MM.1S (cell line): ENCODE results near the gene C19orf25.

ENCODE experiments used
- DNase-seq: peaks from one replicate; pipeline ENCODE4 v3.0.0-alpha.2; 2015
- H2AFZ ChIP-seq: fragments of 300-600 bp; sonication (generic); 2 replicates; pipeline ENCODE4 v1.6.0; 2016; ENCODE audit warnings: antibody characterized with exemption, low read length
- H3F3A ChIP-seq: fragments of 300-600 bp; sonication (generic); 2 replicates; pipeline ENCODE4 v1.6.1; 2016; ENCODE audit warnings: mild to moderate bottlenecking, antibody characterized with exemption, low read length, moderate library complexity, mixed read lengths; ENCODE audit not compliant: insufficient read depth
- H3K27ac ChIP-seq: fragments of 300-600 bp; sonication (generic); 2 replicates; pipeline ENCODE4 v1.5.1; 2016; ENCODE audit warnings: mild to moderate bottlenecking, low read length
- H3K27me3 ChIP-seq: fragments of 300-600 bp; sonication (generic); replicated peaks from 2 replicates; pipeline ENCODE4 v1.6.0; 2016; ENCODE audit warnings: low read length; ENCODE audit not compliant: insufficient read depth
- H3K36me3 ChIP-seq: fragments of 300-600 bp; sonication (generic); replicated peaks from 2 replicates; pipeline ENCODE4 v1.6.1; 2016; ENCODE audit warnings: mild to moderate bottlenecking, low read length, mixed read lengths; ENCODE audit not compliant: insufficient read depth
- H3K4me1 ChIP-seq: fragments of 300-600 bp; sonication (generic); 2 replicates; pipeline ENCODE4 v1.6.1; 2016; ENCODE audit warnings: low read length, mixed read lengths
- H3K4me2 ChIP-seq: fragments of 300-600 bp; sonication (generic); 2 replicates; pipeline ENCODE4 v1.6.0; 2016; ENCODE audit warnings: low read depth, low read length
- H3K4me3 ChIP-seq: fragments of 300-600 bp; sonication (generic); 2 replicates; pipeline ENCODE4 v1.5.1; 2016; ENCODE audit warnings: low read length, mixed read lengths
- H3K79me2 ChIP-seq: fragments of 300-600 bp; sonication (generic); 2 replicates; pipeline ENCODE4 v1.6.1; 2016; ENCODE audit warnings: mixed run types, low read length, mixed read lengths
- H3K9ac ChIP-seq: fragments of 300-600 bp; sonication (generic); 2 replicates; pipeline ENCODE4 v1.6.1; 2016; ENCODE audit warnings: low read length, mixed read lengths
- H3K9me2 ChIP-seq: fragments of 300-600 bp; sonication (generic); replicated peaks from 2 replicates; pipeline ENCODE4 v1.6.1; 2016; ENCODE audit warnings: mild to moderate bottlenecking, low read length, mixed read lengths; ENCODE audit not compliant: insufficient read depth
- H3K9me3 ChIP-seq: fragments of 300-600 bp; sonication (generic); replicated peaks from 2 replicates; pipeline ENCODE4 v1.6.1; 2016; ENCODE audit warnings: mild to moderate bottlenecking, low read length, mixed read lengths; ENCODE audit not compliant: insufficient read depth
- H4K20me1 ChIP-seq: fragments of 300-600 bp; sonication (generic); 2 replicates; pipeline ENCODE4 v1.6.1; 2016; ENCODE audit warnings: mild to moderate bottlenecking, low read length, moderate library complexity, mixed read lengths; ENCODE audit not compliant: insufficient read depth
- EZH2 ChIP-seq: fragments of 300-600 bp; sonication (generic); optimal IDR thresholded peaks from 2 replicates; pipeline ENCODE3; 2017; ENCODE audit warnings: low read depth, mild to moderate bottlenecking, antibody characterized with exemption, low read length, mixed read lengths
- EZH2phosphoT487 ChIP-seq: fragments of 300-600 bp; sonication (generic); IDR thresholded peaks from 2 replicates; pipeline ENCODE4 v1.6.1; 2018; ENCODE audit warnings: antibody characterized with exemption, low read length
- TF ChIP-seq, protein P1 (sequence below): fragments of 300-600 bp; sonication (generic); IDR thresholded peaks from 2 replicates; pipeline ENCODE4 v1.5.1; 2016; ENCODE audit warnings: antibody characterized with exemption, low read length, mixed read lengths

The C19orf25 gene

DNA sequence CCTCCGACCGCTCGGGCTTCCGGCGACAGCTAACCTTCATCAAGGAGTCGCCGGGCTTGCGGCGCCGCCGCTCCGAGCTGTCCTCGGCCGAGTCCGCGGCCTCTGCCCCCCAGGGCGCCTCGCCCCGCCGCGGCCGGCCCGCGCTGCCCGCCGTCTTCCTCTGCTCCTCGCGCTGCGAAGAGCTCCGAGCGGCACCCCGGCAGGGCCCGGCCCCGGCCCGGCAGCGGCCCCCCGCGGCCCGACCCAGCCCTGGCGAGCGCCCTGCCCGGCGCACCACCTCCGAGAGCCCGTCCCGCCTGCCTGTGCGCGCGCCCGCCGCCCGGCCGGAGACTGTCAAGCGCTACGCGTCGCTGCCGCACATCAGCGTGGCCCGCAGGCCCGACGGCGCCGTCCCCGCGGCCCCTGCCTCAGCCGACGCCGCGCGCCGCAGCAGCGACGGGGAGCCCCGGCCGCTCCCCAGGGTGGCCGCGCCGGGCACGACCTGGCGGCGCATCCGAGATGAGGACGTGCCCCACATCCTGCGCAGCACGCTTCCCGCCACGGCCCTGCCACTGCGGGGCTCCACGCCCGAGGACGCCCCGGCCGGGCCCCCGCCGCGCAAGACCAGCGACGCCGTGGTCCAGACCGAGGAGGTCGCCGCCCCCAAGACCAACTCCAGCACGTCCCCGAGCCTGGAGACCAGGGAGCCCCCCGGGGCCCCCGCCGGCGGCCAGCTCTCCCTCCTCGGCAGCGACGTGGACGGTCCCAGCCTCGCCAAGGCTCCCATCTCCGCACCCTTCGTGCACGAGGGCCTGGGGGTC lies 9.6 kb downstream of the C19orf25 start:
- peaks cover 9% of the 10 kb centered on the region; the same call in 1 of the 2 replicates for H3F3A ChIP-seq
- peaks cover 40% of the 10 kb centered on the region for H3K27me3 ChIP-seq
- no peaks in the 10 kb centered on the region for H3K9me2 ChIP-seq
- peaks cover 14% of the 10 kb centered on the region for H4K20me1 ChIP-seq
- 0 out of 2 replicates have a peak overlapping the region, but pooled peaks have one; percentile 39 for H3K4me3 ChIP-seq
- no peak for DNase-seq
- H3K36me3 ChIP-seq: no peaks in the 10 kb centered on the region
- no peak overlapping the region for H3K9ac ChIP-seq
- H2AFZ ChIP-seq: no peak overlapping the region
- no peak overlapping the region for H3K27ac ChIP-seq
- TF ChIP-seq EZH2 (no peak), EZH2phosphoT487 (no peak)
- TF ChIP-seq, protein P1, sequence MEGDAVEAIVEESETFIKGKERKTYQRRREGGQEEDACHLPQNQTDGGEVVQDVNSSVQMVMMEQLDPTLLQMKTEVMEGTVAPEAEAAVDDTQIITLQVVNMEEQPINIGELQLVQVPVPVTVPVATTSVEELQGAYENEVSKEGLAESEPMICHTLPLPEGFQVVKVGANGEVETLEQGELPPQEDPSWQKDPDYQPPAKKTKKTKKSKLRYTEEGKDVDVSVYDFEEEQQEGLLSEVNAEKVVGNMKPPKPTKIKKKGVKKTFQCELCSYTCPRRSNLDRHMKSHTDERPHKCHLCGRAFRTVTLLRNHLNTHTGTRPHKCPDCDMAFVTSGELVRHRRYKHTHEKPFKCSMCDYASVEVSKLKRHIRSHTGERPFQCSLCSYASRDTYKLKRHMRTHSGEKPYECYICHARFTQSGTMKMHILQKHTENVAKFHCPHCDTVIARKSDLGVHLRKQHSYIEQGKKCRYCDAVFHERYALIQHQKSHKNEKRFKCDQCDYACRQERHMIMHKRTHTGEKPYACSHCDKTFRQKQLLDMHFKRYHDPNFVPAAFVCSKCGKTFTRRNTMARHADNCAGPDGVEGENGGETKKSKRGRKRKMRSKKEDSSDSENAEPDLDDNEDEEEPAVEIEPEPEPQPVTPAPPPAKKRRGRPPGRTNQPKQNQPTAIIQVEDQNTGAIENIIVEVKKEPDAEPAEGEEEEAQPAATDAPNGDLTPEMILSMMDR: no peak
- H3K9me3 ChIP-seq: no peaks in the 10 kb centered on the region
- peaks cover 14% of the 10 kb centered on the region; the same call in 1 of the 2 replicates for H3K4me1 ChIP-seq
- H3K79me2 ChIP-seq: no peaks in the 10 kb centered on the region
- peak overlapping the region; percentile 65; the same call in 1 of the 2 replicates for H3K4me2 ChIP-seq

DNA sequence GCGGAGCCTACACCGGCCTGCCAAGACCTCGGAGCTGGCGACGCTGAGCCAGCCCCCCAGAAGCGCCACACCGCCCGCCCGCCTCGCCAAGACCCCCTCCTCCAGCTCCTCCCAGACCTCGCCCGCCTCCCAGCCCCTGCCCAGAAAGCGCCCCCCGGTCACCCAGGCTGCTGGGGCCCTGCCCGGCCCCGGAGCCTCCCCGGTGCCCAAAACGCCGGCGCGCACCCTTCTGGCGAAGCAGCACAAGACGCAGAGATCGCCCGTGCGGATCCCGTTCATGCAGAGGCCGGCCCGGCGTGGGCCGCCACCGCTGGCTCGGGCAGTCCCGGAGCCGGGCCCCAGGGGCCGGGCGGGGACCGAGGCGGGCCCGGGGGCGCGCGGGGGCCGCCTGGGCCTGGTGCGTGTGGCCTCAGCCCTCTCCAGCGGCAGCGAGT lies 10.2 kb downstream of the C19orf25 start:
- Histone ChIP-seq H3K79me2 (no peaks in the 10 kb centered on the region), H3K4me2 (no peak overlapping the region), H3K9me3 (no peaks in the 10 kb centered on the region), H3K36me3 (no peaks in the 10 kb centered on the region), H3K4me1 (peaks cover 14% of the 10 kb centered on the region; the same call in 1 of the 2 replicates), H2AFZ (no peak overlapping the region), H3K9me2 (no peaks in the 10 kb centered on the region), H3F3A (peaks cover 9% of the 10 kb centered on the region; the same call in 1 of the 2 replicates), H3K4me3 (no peak overlapping the region), H4K20me1 (peaks cover 14% of the 10 kb centered on the region), H3K27ac (no peak overlapping the region), H3K27me3 (peaks cover 40% of the 10 kb centered on the region), H3K9ac (no peak overlapping the region)
- TF ChIP-seq EZH2phosphoT487 (no peak), EZH2 (no peak)
- TF ChIP-seq, protein P1: no peak
- DNase-seq: no peak

DNA sequence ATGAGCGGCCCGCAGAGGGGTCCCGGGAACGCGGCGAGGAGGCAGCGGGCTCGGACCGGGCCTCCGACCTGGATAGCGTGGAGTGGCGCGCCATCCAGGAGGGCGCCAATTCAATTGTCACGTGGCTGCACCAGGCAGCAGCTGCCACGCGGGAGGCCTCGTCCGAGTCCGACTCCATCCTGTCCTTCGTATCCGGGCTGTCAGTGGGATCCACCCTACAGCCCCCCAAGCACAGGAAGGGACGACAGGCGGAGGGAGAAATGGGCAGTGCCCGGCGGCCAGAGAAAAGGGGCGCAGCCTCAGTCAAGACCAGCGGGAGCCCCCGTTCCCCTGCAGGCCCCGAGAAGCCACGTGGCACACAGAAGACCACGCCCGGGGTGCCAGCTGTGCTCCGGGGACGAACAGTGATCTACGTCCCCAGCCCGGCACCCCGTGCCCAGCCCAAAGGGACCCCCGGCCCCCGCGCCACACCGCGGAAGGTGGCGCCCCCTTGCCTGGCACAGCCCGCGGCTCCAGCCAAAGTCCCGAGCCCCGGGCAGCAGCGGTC lies 10.7 kb downstream of the C19orf25 start:
- Histone ChIP-seq H3K9ac (no peak overlapping the region), H3K27ac (no peak overlapping the region), H3K4me2 (no peak overlapping the region), H3K36me3 (no peaks in the 10 kb centered on the region), H3K4me1 (peaks cover 14% of the 10 kb centered on the region; the same call in 1 of the 2 replicates), H3F3A (peaks cover 9% of the 10 kb centered on the region; the same call in 1 of the 2 replicates), H3K27me3 (peaks cover 40% of the 10 kb centered on the region), H3K4me3 (no peak overlapping the region), H3K9me3 (no peaks in the 10 kb centered on the region), H2AFZ (no peak overlapping the region), H3K9me2 (no peaks in the 10 kb centered on the region), H4K20me1 (peaks cover 14% of the 10 kb centered on the region), H3K79me2 (no peaks in the 10 kb centered on the region)
- DNase-seq: no peak
- TF ChIP-seq EZH2phosphoT487: no peak
- TF ChIP-seq EZH2: no peak
- TF ChIP-seq, protein P1: no peak
